Liver (tissue), 9 donors: ENCODE data around the gene MRPS18B. TPM values are rescaled to one million over a fixed set of nuclear protein-coding genes. Genes with fewer than 3 reads are reported as not detected.

ENCODE experiments used
- DNase-seq: peaks from one replicate; pipeline ENCODE4 v3.0.0-alpha.2; 2017; ENCODE audit warnings: low spot score
- H3K27ac ChIP-seq, 2 donors: one replicate each; pipeline ENCODE4 v1.7.0; 2013; ENCODE audit warnings: inconsistent platforms in 2 of 2, low read length in 2 of 2, control low read depth in 1 of 2, low read depth in 1 of 2, mild to moderate bottlenecking in 1 of 2
- H3K27me3 ChIP-seq, 4 donors: one replicate each; pipeline versions ENCODE4 v1.6.1 to v1.7.0; 2013; ENCODE audit warnings: low read length in 3 of 4, inconsistent platforms in 1 of 4, mild to moderate bottlenecking in 1 of 4, moderate library complexity in 1 of 4; ENCODE audit not compliant: control insufficient read depth in 4 of 4, insufficient read depth in 4 of 4
- H3K36me3 ChIP-seq, 4 donors: one replicate each; pipeline versions ENCODE4 v1.6.1 to v1.7.0; 2013; ENCODE audit warnings: low read length in 3 of 4, mild to moderate bottlenecking in 3 of 4, low read depth in 1 of 4, moderate library complexity in 1 of 4; ENCODE audit not compliant: control insufficient read depth in 4 of 4, insufficient read depth in 3 of 4
- H3K4me1 ChIP-seq, 4 donors: one replicate each; pipeline versions ENCODE4 v1.6.1 to v1.7.0; 2013; ENCODE audit warnings: low read length in 3 of 4, mild to moderate bottlenecking in 3 of 4, moderate library complexity in 1 of 4; ENCODE audit not compliant: control insufficient read depth in 4 of 4, insufficient read depth in 4 of 4
- H3K4me3 ChIP-seq, 3 donors: one replicate each; pipeline versions ENCODE4 v1.6.1 to v1.7.0; 2013; ENCODE audit warnings: low read length in 3 of 3, control low read depth in 1 of 3, low read depth in 1 of 3, mild to moderate bottlenecking in 1 of 3
- H3K9ac ChIP-seq, 2 donors: one replicate each; pipeline ENCODE4 v1.7.0; 2013; ENCODE audit warnings: low read length in 2 of 2, mild to moderate bottlenecking in 2 of 2, moderate library complexity in 2 of 2, control low read depth in 1 of 2, low read depth in 1 of 2
- H3K9me3 ChIP-seq, 4 donors: one replicate each; pipeline versions ENCODE4 v1.6.1 to v1.7.0; 2013; ENCODE audit warnings: low read length in 3 of 4; ENCODE audit not compliant: control insufficient read depth in 4 of 4
- EGR1 ChIP-seq, 2 donors: IDR thresholded peaks; 2 replicates each; pipeline ENCODE4 v1.6.1; 2016 to 2018; ENCODE audit warnings: antibody characterized with exemption in 2 of 2, low read depth in 2 of 2
- FOXA1 ChIP-seq: IDR thresholded peaks from 2 replicates; pipeline ENCODE4 v1.6.1; 2016; ENCODE audit warnings: antibody characterized with exemption
- FOXA2 ChIP-seq: IDR thresholded peaks from 2 replicates; pipeline ENCODE4 v1.6.1; 2016; ENCODE audit warnings: antibody characterized with exemption
- GABPA ChIP-seq, 2 donors: IDR thresholded peaks in 1 of 2; conservative IDR thresholded peaks in 1 of 2; 2 replicates each; pipeline ENCODE4 v1.6.1; 2016; ENCODE audit warnings: antibody characterized with exemption in 2 of 2, mild to moderate bottlenecking in 1 of 2, moderate library complexity in 1 of 2
- HNF4A ChIP-seq, 2 donors: conservative IDR thresholded peaks; 2 replicates each; pipeline ENCODE4 v1.6.1; 2016; ENCODE audit warnings: antibody characterized with exemption in 2 of 2, mild to moderate bottlenecking in 2 of 2
- HNF4G ChIP-seq: IDR thresholded peaks from 2 replicates; pipeline ENCODE4 v1.6.1; 2016; ENCODE audit warnings: antibody characterized with exemption
- JUND ChIP-seq, 2 donors: IDR thresholded peaks; 2 replicates each; pipeline ENCODE4 v1.6.1; 2016; ENCODE audit warnings: antibody characterized with exemption in 2 of 2
- NR2F2 ChIP-seq: IDR thresholded peaks from 2 replicates; pipeline ENCODE4 v1.6.1; 2016; ENCODE audit warnings: antibody characterized with exemption
- RAD21 ChIP-seq, 2 donors: IDR thresholded peaks; 2 replicates each; pipeline ENCODE4 v1.6.1; 2016; ENCODE audit warnings: antibody characterized with exemption in 2 of 2, mild to moderate bottlenecking in 2 of 2
- RXRA ChIP-seq, 2 donors: IDR thresholded peaks; 2 replicates each; pipeline ENCODE4 v1.6.1; 2017 to 2018; ENCODE audit warnings: antibody characterized with exemption in 2 of 2, mild to moderate bottlenecking in 1 of 2
- SP1 ChIP-seq: IDR thresholded peaks from 2 replicates; pipeline ENCODE4 v1.6.1; 2018; ENCODE audit warnings: antibody characterized with exemption, mild to moderate bottlenecking
- TAF1 ChIP-seq: conservative IDR thresholded peaks from 2 replicates; pipeline ENCODE4 v1.6.1; 2016; ENCODE audit warnings: antibody characterized with exemption, mild to moderate bottlenecking
- YY1 ChIP-seq: IDR thresholded peaks from 2 replicates; pipeline ENCODE4 v1.6.1; 2016; ENCODE audit warnings: antibody characterized with exemption, mild to moderate bottlenecking
- WGBS: extraction: QIAGEN DNeasy Blood & Tissue Kit; methylation state at CpG from one replicate; pipeline ENCODE4 v1.1.7; 2013; 5-methylcytosine and 5-hydroxymethylcytosine counted together
- polyA plus RNA-seq, 2 donors: library from polyadenylated mRNA; stranded (reverse) in 1 of 2; unstranded in 1 of 2; fragments of 200-250 nt in 1 of 2; fragments of >200 nt in 1 of 2; fragmentation: Nextera tagmentation in 1 of 2; extraction: Ambion mirVana in 1 of 2; gene quantifications; one replicate each; pipeline versions ENCODE4 v1.2.1 to v1.2.3, GENCODE V29; 2013 to 2015
- total RNA-seq, 2 donors: library from RNA; depleted of rRNA; stranded (reverse); fragments of >200 nt; gene quantifications; one replicate each; pipeline ENCODE4 v1.2.3, GENCODE V29; 2014
- TF ChIP-seq, protein P1 (sequence below): fragments of 150-350 bp; IDR thresholded peaks from 2 replicates; pipeline ENCODE4 v1.5.1; 2017; ENCODE audit warnings: improper control_type of control experiment, low read depth, low read length; ENCODE audit not compliant: missing input control
- TF ChIP-seq, protein P2 (sequence below): IDR thresholded peaks from 2 replicates; pipeline ENCODE4 v1.6.1; 2016; ENCODE audit warnings: antibody characterized with exemption
- TF ChIP-seq, protein P3 (sequence below): IDR thresholded peaks from 2 replicates; pipeline ENCODE4 v1.6.1; 2016; ENCODE audit warnings: antibody characterized with exemption, mild to moderate bottlenecking
- TF ChIP-seq, protein P4 (sequence below): IDR thresholded peaks from 2 replicates; pipeline ENCODE4 v1.6.1; 2016; ENCODE audit warnings: antibody characterized with exemption
- TF ChIP-seq, protein P5 (sequence below): IDR thresholded peaks from 2 replicates; pipeline ENCODE4 v1.6.1; 2016; ENCODE audit warnings: antibody characterized with exemption
- donor health status: healthy.
- donor health status: healthy.
- donor health status: healthy.
- donor health status: healthy.
- donor health status: healthy.

MRPS18B gene
- total RNA-seq (10 to 100 TPM; 50.5 to 58.6 TPM), polyA plus RNA-seq (10 to 100 TPM; 80.2 to 81.9 TPM)

DNA sequence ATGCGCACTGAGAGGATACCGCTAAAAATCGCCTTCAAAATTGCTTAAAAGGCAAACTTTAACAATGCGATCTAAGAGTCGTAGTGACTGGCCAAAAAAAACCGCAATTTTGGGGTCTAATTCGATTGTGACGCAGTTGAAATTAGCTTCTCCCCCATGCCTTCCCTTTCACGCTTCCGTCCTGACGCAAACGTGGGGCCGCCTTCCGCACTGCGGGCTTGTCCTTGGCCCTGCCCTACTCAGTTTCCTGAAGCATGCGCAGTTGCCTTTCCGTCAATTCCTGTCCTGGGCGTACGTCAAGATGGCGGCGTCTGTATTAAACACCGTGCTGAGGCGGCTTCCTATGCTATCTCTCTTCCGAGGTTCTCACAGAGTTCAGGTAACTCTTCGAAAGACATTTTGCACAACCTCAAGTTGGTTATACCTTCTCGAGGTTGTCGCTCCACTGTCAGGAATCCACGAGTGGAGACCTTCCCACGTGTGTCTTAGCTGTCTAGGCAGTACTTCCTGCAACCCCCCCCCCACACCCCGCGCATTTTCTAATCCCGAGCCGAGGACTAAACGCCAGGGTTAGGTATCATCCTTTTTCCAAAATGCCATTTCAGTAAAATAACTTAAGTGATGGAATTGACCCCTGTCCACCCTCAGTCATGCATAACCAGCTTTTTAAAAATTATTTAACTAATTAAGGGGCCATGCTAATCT is at the start of gene MRPS18B:
Gene MRPS18B (plus strand): TSS at position 276 of the 705 bp plus-strand sequence. CDS start 26 bp downstream, at position 302.
- no peaks in the 10 kb centered on the region for H3K9me3 ChIP-seq
- peak; percentile 77 to 94 for TF ChIP-seq GABPA (IDR thresholded peaks at IDR 0.05 in 1 of 2, conservative IDR thresholded peaks at IDR 0.05 in 1 of 2)
- peak in 1 of 2 donors; percentile 41 for TF ChIP-seq JUND (IDR thresholded peaks at IDR 0.05)
- TF ChIP-seq EGR1 (IDR thresholded peaks at IDR 0.05; ENCODE audit: low read depth in 2 of 2): peak; percentile 66 to 90
- TF ChIP-seq, protein P1, sequence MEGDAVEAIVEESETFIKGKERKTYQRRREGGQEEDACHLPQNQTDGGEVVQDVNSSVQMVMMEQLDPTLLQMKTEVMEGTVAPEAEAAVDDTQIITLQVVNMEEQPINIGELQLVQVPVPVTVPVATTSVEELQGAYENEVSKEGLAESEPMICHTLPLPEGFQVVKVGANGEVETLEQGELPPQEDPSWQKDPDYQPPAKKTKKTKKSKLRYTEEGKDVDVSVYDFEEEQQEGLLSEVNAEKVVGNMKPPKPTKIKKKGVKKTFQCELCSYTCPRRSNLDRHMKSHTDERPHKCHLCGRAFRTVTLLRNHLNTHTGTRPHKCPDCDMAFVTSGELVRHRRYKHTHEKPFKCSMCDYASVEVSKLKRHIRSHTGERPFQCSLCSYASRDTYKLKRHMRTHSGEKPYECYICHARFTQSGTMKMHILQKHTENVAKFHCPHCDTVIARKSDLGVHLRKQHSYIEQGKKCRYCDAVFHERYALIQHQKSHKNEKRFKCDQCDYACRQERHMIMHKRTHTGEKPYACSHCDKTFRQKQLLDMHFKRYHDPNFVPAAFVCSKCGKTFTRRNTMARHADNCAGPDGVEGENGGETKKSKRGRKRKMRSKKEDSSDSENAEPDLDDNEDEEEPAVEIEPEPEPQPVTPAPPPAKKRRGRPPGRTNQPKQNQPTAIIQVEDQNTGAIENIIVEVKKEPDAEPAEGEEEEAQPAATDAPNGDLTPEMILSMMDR: no peak
- TF ChIP-seq RAD21 (IDR thresholded peaks at IDR 0.05): peak in 1 of 2 donors; percentile 9
- TF ChIP-seq, protein P2, sequence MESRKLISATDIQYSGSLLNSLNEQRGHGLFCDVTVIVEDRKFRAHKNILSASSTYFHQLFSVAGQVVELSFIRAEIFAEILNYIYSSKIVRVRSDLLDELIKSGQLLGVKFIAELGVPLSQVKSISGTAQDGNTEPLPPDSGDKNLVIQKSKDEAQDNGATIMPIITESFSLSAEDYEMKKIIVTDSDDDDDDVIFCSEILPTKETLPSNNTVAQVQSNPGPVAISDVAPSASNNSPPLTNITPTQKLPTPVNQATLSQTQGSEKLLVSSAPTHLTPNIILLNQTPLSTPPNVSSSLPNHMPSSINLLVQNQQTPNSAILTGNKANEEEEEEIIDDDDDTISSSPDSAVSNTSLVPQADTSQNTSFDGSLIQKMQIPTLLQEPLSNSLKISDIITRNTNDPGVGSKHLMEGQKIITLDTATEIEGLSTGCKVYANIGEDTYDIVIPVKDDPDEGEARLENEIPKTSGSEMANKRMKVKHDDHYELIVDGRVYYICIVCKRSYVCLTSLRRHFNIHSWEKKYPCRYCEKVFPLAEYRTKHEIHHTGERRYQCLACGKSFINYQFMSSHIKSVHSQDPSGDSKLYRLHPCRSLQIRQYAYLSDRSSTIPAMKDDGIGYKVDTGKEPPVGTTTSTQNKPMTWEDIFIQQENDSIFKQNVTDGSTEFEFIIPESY: no peak
- TF ChIP-seq HNF4G: no peak
- TF ChIP-seq FOXA1: no peak
- peak; percentile 98 for TF ChIP-seq YY1
- peak; percentile 55 to 62 for TF ChIP-seq RXRA (IDR thresholded peaks at IDR 0.05)
- TF ChIP-seq, protein P3, sequence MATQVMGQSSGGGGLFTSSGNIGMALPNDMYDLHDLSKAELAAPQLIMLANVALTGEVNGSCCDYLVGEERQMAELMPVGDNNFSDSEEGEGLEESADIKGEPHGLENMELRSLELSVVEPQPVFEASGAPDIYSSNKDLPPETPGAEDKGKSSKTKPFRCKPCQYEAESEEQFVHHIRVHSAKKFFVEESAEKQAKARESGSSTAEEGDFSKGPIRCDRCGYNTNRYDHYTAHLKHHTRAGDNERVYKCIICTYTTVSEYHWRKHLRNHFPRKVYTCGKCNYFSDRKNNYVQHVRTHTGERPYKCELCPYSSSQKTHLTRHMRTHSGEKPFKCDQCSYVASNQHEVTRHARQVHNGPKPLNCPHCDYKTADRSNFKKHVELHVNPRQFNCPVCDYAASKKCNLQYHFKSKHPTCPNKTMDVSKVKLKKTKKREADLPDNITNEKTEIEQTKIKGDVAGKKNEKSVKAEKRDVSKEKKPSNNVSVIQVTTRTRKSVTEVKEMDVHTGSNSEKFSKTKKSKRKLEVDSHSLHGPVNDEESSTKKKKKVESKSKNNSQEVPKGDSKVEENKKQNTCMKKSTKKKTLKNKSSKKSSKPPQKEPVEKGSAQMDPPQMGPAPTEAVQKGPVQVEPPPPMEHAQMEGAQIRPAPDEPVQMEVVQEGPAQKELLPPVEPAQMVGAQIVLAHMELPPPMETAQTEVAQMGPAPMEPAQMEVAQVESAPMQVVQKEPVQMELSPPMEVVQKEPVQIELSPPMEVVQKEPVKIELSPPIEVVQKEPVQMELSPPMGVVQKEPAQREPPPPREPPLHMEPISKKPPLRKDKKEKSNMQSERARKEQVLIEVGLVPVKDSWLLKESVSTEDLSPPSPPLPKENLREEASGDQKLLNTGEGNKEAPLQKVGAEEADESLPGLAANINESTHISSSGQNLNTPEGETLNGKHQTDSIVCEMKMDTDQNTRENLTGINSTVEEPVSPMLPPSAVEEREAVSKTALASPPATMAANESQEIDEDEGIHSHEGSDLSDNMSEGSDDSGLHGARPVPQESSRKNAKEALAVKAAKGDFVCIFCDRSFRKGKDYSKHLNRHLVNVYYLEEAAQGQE: peak; percentile 50
- TF ChIP-seq FOXA2: no peak
- TF ChIP-seq TAF1: no peak
- TF ChIP-seq NR2F2: no peak
- TF ChIP-seq, protein P4, sequence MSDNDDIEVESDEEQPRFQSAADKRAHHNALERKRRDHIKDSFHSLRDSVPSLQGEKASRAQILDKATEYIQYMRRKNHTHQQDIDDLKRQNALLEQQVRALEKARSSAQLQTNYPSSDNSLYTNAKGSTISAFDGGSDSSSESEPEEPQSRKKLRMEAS: peak; percentile 96
- TF ChIP-seq, protein P5, sequence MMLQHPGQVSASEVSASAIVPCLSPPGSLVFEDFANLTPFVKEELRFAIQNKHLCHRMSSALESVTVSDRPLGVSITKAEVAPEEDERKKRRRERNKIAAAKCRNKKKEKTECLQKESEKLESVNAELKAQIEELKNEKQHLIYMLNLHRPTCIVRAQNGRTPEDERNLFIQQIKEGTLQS: peak; percentile 11
- TF ChIP-seq HNF4A (conservative IDR thresholded peaks at IDR 0.05): peak; percentile 7 to 37
- TF ChIP-seq SP1: peak; percentile 68
- under 1% methylated on average over 34 of the region's 34 CpGs for WGBS
- H3K36me3 ChIP-seq: peaks cover 6 to 22% (median 18%) of the 10 kb centered on the region in 4 donors
- peak within 1 kb of the TSS; percentile 90 to 97 (median 96) for H3K4me3 ChIP-seq
- H3K4me1 ChIP-seq: peaks cover 2 to 21% (median 14%) of the 10 kb centered on the region in 4 donors
- DNase-seq: peak; percentile 93
- H3K27me3 ChIP-seq: no peaks in the 10 kb centered on the region
- H3K27ac ChIP-seq: peak within 1 kb of the TSS; percentile 87 to 95
- peak within 1 kb of the TSS; percentile 99 to 100 for H3K9ac ChIP-seq
